Erythroblast (primary cell): ENCODE data around the gene MICU1.
"Not testable (repeated sequence)": the region's sequence is repeated elsewhere in the genome, so short reads cannot be mapped to it uniquely, and the experiment has no call there.

Experiments used
- DNase-seq, 2 experiments: peaks; one replicate each; lab custom pipeline; 2025; lab: John Stamatoyannopoulos, UW
- GATA1 ChIP-seq: IDR thresholded peaks from 2 replicates; pipeline ENCODE4 v1.6.1; 2011; ENCODE audit warnings: low read depth, mild to moderate bottlenecking, control low read depth, low read length, moderate library complexity
- POLR2A ChIP-seq: IDR thresholded peaks from 2 replicates; pipeline ENCODE4 v1.6.1; 2011; ENCODE audit warnings: mild to moderate bottlenecking, low read length

The MICU1 gene

GRCh38 chr10:72460284-72460876 is 165.5 kb downstream of the MICU1 start:
- no peak for DNase-seq
- TF ChIP-seq POLR2A = no peak
- TF ChIP-seq GATA1 = no peak

DNA sequence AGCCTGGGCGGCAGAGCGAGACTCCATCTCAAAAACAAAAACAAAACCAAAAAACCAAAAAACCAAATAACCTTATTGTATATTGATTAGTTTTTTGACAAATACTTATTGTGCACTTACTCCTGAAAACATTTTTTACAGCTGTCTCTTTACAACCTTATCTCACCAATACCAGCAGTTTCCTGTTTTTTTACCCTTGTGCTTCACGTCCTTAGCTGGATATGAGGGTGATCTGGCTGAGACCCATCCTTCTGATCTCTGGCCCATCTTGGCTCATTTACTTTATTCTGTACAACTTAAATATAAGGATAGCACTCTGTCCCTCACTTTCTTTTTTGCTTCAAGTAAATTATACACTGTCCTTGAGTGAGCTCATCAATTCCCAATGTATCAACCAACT is 166.6 kb downstream of the MICU1 start:
- no peak for DNase-seq
- TF ChIP-seq GATA1 (no peak), POLR2A (no peak)

DNA sequence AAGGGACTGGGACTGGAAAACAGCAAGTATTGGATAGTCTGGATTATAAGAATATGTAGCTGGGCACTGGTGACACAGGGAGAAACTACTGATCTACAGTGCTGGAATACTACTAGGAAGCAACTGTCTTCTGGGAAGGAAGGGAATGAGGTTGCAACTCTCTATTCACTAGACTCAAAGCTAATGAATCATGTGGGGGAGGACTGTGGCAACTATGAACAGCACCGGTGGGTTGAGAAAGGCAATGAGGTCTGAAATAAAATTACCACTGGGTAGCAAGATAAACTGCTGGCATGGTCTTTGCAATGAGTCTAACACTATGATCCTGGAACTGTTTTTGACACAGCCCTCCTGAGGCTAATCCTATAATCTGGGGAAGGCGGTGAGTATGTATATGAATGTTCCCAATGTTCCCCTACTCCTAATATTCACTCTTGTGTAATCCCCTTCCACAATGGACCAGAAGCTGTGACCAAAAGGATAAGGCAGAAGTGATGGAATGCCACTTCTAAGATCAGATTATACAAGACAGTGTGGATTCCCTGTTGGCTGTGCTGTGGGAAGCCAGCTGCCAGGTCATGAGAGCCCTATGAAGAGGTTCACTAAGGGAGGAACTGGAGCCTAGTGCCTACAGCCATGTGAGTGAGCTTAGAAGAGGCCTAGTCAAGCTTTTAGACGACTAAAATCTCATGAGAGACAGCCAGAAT is 169.8 kb downstream of the MICU1 start:
- no peak for DNase-seq
- TF ChIP-seq GATA1 (no peak), POLR2A (no peak)

DNA sequence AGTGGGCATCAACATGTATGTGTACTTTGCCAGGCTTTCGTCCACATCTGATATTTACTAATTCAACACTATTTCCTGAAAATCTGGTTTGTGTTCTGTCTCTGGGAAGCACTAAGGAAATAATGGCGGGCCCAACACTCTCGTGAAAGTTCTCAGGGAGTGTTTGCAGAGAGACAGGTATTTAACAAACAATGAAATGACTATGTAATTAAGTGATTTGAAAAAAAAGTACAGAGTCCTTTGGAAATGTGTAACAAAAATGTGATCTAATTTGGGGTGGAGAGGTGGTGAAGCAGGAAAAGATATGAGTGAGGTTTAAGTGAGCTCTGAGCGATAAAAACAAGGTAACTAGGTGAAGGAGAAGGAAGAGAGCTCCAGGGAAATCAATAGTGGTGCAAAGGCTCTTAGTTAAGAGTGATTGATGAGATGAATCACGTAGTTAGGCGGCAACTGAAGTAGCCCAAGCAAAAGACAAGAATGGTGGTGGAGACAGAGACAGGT is 175.9 kb downstream of the MICU1 start:
- DNase-seq = no peak
- TF ChIP-seq GATA1 = no peak

DNA sequence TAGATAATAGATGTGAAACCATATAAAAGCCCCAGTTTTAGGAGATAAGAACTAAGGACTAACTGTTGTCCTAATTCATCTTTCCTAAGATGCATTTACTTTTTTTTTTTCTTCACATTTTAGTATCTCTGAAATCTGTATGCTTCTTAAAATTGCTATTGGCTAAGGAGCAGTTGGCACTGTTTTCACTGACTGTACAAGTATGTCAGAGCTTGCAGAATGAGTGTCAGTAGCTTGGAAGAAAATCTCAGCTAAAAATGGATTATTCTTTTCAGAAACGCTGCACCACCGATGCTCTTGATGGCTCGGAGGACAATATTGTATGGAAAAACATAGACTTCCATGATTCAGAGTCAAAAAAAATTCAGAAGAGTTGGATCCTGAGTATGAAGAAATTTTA is 180.0 kb downstream of the MICU1 start:
- no peak for DNase-seq

GRCh38 chr10:72442969-72443368 is 182.9 kb downstream of the MICU1 start:
- not testable (repeated sequence) for DNase-seq

More for the DNA sequence above, 180.0 kb downstream of the MICU1 start:
- TF ChIP-seq POLR2A = no peak
- TF ChIP-seq GATA1 = no peak

DNA sequence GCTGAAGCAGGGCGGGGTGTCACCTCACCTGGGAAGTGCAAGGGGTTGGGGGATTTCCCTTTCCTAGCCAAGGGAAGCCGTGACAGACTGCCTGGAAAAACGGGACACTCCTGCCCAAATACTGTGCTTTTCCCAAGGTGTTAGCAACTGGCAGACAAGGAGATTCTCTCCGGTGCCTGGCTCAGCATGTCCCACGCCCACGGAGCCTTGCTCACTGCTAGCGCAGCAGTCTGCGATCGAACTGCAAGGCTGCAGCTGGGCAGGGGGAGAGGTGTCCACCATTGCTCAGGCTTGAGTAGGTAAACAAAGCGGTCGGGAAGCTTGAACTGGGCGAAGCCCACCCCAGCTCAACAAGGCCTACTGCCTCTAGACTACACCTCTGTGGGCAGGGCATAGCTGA is 190.3 kb downstream of the MICU1 start:
- no peak for DNase-seq
- TF ChIP-seq GATA1 = no peak
- TF ChIP-seq POLR2A = no peak

- DNase-seq = not testable (repeated sequence)
Observed at GRCh38 chr10:72430936-72431335, 194.9 kb downstream of the MICU1 start.

- TF ChIP-seq POLR2A = no peak
- no peak for TF ChIP-seq GATA1
- no peak for DNase-seq
Observed at GRCh38 chr10:72429931-72430330, 195.9 kb downstream of the MICU1 start.

- no peak for DNase-seq
- TF ChIP-seq GATA1 = no peak
- TF ChIP-seq POLR2A = no peak
Observed at GRCh38 chr10:72426986-72427385, 198.9 kb downstream of the MICU1 start.

DNA sequence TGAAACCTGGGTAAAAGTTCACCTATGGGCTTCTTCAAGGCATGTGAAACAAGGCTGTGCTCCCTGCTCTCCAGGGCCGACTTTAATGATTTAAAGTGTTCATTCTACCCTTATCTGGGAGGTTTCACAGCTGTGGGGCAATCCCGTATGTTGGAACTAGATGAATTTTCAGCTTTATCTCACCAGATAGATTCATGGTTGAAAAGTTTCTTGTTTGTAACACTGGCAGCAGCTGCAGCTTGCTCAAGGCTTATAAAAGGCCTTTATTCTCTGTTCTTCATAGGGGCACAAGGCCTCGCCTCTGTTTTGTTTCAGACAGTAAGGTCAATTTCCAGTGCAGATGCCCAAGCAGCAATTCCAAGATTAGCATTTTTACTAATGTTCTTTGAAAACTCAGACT is 200.7 kb downstream of the MICU1 start:
- peak in 1 of 2 experiments; percentile 4 for DNase-seq
- TF ChIP-seq GATA1 (no peak), POLR2A (no peak)

DNA sequence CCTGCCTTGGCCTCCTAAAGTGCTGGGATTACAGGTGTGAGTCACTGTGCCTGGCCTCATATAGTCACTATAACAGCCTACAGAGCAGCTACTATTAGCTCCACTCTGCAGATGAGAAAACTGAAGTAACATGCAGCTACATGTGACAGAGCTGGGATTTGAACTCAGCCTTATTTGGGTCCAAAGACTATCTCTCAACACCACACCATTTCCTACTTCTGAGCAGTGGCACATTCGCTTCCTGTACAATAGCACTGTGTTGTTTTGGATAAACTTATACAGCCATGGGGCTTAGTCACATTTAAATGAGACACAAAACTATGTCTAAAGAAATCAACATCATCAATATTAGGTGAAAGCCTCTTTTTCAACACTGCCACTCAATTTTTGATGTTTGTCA is 201.3 kb downstream of the MICU1 start:
- DNase-seq = no peak
- no peak for TF ChIP-seq POLR2A
- TF ChIP-seq GATA1 = no peak

DNA sequence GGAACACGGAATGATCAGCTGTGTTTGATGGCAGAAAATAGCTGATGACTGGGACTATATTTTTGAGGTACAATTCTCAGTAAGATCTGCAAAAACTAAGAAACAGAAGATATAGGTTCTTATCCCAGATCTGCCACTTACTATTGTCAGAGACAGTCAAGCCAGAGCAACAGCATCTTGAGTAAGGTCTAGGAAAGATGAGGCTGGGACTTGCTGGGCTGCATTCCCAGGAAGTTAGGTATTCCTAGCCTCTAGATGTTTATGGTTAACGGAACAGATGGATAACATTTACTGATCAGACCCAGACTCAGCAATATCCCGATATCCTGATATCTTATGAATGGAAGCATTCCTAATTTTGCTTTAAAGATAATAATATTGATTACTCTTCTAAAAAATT is 202.5 kb downstream of the MICU1 start:
- DNase-seq = no peak
- no peak for TF ChIP-seq POLR2A
- no peak for TF ChIP-seq GATA1

DNA sequence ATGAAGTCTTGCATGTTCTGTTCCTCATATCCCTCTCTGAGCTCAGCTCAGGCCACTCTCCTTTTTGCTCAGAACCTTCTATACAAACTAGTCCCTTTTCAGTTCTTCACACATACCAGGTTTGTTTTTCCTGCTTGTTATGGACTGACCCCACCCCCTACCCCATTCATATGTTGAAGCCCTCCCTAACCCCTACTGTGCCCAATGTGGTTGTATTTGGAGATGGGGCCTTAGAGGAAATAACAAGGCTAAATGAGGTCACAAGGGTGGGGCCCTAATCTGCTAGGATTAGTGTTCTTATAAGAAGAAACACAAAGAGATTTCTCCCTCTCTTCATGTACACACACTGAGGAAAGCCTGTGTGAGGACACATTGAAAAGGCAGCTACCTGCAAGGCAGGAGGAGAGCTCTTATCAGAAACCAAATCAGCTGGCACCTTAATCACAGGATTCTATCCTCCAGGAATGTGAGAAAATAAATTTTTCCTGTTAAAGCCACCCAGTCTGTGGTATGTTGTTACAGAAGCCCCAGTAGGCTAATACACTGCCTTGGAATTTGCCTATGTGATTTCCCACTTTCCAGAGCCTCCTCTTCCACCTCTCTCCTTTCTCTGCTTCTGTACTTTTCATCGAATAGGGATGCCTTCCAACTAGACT is 203.9 kb downstream of the MICU1 start:
- DNase-seq = no peak
- no peak for TF ChIP-seq GATA1
- no peak for TF ChIP-seq POLR2A

DNA sequence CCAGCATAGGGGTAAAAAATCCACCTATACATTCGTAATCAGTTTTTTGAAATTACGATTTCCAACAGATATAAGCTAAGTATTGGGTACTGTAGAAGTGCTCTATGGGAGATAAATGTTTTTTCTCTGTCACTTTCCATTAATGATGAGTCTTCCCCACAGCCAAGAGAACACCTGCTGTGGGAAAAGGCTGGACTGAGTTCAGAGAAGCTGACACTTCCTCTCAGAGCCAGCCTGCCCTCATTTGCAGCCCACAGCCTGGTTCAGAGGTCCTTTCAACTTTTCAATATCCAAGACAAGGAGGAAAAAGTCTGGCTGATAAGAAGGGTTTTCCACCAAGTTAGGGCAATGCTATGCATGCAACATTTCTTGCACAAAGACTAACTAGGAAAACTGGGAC is 206.6 kb downstream of the MICU1 start:
- no peak for DNase-seq
- TF ChIP-seq GATA1 = no peak
